Peyer's patch (tissue), 4 donors: ENCODE data around the gene PPY. TPM values are rescaled to one million over a fixed set of nuclear protein-coding genes. Genes with fewer than 3 reads are reported as not detected.

Experiments used
- DNase-seq, 3 donors: peaks; one replicate each; pipeline ENCODE4 v3.0.0-alpha.2; 2017 to 2019
- H3K27ac ChIP-seq, 4 donors: fragments of 200-600 bp; sonication (generic); one replicate each; pipeline ENCODE4 v1.5.1; 2016 to 2019
- H3K27me3 ChIP-seq, 2 donors: fragments of 200-600 bp; sonication (generic); one replicate each; pipeline ENCODE4 v1.5.1; 2019
- H3K36me3 ChIP-seq, 3 donors: fragments of 200-600 bp; sonication (generic); one replicate each; pipeline ENCODE4 v1.5.1; 2016 to 2019
- H3K4me1 ChIP-seq, 4 donors: fragments of 200-600 bp; sonication (generic); one replicate each; pipeline ENCODE4 v1.5.1; 2016 to 2019
- H3K4me3 ChIP-seq, 4 donors: fragments of 200-600 bp; sonication (generic); 1 replicate in 3 of 4; 2 replicates in 1 of 4; pipeline ENCODE4 v1.5.1; 2016 to 2019; ENCODE audit warnings: mild to moderate bottlenecking in 1 of 4
- H3K9me3 ChIP-seq, 4 donors: fragments of 200-600 bp; sonication (generic); one replicate each; pipeline ENCODE4 v1.5.1; 2016 to 2019; ENCODE audit warnings: mild to moderate bottlenecking in 1 of 4
- POLR2A ChIP-seq, 2 donors: fragments of 450-650 bp; IDR thresholded peaks; one replicate each; pipeline ENCODE4 v1.5.1; 2017; ENCODE audit warnings: antibody characterized with exemption in 2 of 2, mild to moderate bottlenecking in 2 of 2, moderate library complexity in 2 of 2
- total RNA-seq, 4 donors: library from RNA; depleted of rRNA; stranded (reverse); fragments of >200 nt; gene quantifications; one replicate each; pipeline ENCODE4 v1.1.0, GENCODE V29; 2016
- TF ChIP-seq, protein P1 (sequence below), 6 experiments: fragments of 450-650 bp in 4 of 6; fragments of 200-600 bp in 2 of 6; sonication (generic) in 1 of 6; IDR thresholded peaks; one replicate each; pipeline ENCODE4 v1.5.1; 2017 to 2019; ENCODE audit warnings: antibody characterized with exemption in 6 of 6, mild to moderate bottlenecking in 3 of 6, moderate library complexity in 1 of 6

PPY gene
- total RNA-seq, 4 donors from 2014 or later, result not detected

DNA sequence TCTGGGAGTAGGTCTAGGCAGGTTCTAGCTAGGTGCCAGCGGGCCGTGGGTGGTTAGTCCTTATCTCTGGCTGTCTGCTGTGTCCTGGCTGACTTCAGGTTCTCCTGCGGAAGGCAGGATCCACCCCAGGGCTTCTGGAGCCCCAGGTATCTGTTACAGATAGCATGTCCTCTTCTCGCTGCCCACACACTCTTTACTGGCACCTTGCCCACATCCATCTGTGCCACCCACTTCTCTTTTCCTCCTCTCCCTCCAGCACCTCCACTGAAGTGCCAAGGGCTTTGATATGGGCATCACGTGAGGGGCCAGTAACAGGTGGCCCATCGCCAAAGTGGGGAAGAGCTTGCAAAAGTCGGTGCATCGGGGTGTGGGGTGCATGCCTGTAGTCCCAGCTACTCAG, 30.4 kb downstream of the PPY start:
- Histone ChIP-seq H3K4me3 (no peak overlapping the region), H3K27ac (no peak overlapping the region), H3K4me1 (peaks cover 0 to 11% (median 8%) of the 10 kb centered on the region in 4 donors), H3K27me3 (peaks cover 0 to 10% of the 10 kb centered on the region in 2 donors), H3K9me3 (no peaks in the 10 kb centered on the region), H3K36me3 (no peaks in the 10 kb centered on the region)
- no peak for DNase-seq
- TF ChIP-seq, protein P1, sequence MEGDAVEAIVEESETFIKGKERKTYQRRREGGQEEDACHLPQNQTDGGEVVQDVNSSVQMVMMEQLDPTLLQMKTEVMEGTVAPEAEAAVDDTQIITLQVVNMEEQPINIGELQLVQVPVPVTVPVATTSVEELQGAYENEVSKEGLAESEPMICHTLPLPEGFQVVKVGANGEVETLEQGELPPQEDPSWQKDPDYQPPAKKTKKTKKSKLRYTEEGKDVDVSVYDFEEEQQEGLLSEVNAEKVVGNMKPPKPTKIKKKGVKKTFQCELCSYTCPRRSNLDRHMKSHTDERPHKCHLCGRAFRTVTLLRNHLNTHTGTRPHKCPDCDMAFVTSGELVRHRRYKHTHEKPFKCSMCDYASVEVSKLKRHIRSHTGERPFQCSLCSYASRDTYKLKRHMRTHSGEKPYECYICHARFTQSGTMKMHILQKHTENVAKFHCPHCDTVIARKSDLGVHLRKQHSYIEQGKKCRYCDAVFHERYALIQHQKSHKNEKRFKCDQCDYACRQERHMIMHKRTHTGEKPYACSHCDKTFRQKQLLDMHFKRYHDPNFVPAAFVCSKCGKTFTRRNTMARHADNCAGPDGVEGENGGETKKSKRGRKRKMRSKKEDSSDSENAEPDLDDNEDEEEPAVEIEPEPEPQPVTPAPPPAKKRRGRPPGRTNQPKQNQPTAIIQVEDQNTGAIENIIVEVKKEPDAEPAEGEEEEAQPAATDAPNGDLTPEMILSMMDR (IDR thresholded peaks at IDR 0.05), result no peak
- TF ChIP-seq POLR2A (IDR thresholded peaks at IDR 0.05), result no peak

DNA sequence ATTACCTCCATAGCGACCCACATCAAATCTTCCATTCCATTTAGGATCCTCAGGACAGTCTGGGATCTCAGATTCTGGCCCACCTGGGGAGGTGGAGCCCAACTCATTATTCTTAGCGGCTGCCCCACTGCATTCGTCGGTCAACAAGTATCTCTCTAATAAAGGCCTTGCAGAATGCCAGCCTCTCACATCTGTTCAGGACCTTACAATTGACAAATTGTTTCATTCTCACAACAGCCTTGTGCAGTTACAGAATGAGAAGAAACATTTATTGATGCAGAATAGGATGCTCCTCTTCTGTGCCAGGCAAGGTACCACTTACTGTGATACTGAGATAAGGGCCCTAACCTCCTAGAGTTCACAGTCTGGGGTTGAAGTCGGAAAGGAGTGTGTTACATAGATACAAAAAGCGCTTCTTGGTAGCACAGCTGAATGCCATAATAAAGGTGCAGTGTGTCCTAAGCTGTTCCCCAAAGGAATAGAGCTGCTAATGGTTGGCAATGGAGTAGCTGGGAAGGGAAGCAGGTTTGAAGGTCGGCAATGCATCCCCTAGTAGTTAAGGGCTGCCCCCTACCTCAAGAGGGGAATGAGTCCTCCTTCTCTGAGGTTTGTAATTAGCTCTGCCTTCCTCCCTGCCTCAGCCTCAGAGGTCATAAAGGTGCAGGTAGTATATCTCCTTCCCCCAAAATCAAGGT, 32.6 kb downstream of the PPY start:
- Histone ChIP-seq H3K9me3 (no peaks in the 10 kb centered on the region), H3K4me1 (peaks cover 5 to 23% (median 18%) of the 10 kb centered on the region in 4 donors), H3K36me3 (no peaks in the 10 kb centered on the region), H3K4me3 (no peak overlapping the region), H3K27me3 (peaks cover 0 to 22% of the 10 kb centered on the region in 2 donors), H3K27ac (no peak overlapping the region)
- DNase-seq, result no peak
- TF ChIP-seq, protein P1 (IDR thresholded peaks at IDR 0.05), result no peak
- TF ChIP-seq POLR2A (IDR thresholded peaks at IDR 0.05), result no peak

DNA sequence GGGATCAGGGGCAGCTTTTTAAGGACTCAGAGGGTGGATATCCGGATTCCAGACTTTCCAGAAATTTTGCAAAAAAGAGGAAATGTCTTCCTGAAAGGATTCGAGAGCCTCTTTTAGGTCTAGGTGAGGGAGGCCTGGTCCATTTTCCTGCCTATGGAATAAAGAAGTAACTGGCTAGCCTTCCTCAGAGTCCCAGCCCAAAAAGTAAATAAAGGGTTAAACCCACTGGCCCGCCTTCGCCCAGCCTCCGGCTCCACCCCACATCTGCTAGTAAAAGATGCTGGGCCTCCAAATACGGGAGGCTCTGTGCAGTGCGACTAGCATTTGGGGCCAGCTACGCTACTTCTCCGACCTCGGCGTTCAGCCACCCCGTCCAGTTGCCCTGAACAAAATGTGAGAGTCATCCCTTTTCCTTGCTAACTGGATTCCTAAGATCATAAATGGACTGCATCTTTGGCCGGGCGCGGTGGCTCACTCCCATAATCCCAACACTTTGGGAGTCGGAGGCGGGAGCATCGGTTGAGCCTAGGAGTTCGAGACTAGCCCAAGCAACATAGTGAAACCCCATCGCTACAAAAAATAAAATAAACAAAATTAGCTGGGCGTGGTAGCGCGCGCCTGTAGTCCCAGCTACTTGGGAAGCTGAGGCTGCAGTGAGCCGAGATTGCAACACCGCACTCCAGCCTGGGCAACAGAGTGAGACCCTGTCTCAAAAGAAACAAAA, 34.1 kb downstream of the PPY start:
- no peaks in the 10 kb centered on the region for H3K36me3 ChIP-seq
- TF ChIP-seq, protein P1 (IDR thresholded peaks at IDR 0.05), result no peak
- TF ChIP-seq POLR2A (IDR thresholded peaks at IDR 0.05), result no peak
- peaks cover 5 to 23% (median 18%) of the 10 kb centered on the region in 4 donors for H3K4me1 ChIP-seq
- peak overlapping the region; percentile 62 to 85 (median 67) for H3K27ac ChIP-seq
- H3K4me3 ChIP-seq, result peak overlapping the region; percentile 36 to 67 (median 54)
- peaks cover 0 to 22% of the 10 kb centered on the region in 2 donors for H3K27me3 ChIP-seq
- peak in 2 of 3 donors; percentile 37 to 73 for DNase-seq
- no peaks in the 10 kb centered on the region for H3K9me3 ChIP-seq

DNA sequence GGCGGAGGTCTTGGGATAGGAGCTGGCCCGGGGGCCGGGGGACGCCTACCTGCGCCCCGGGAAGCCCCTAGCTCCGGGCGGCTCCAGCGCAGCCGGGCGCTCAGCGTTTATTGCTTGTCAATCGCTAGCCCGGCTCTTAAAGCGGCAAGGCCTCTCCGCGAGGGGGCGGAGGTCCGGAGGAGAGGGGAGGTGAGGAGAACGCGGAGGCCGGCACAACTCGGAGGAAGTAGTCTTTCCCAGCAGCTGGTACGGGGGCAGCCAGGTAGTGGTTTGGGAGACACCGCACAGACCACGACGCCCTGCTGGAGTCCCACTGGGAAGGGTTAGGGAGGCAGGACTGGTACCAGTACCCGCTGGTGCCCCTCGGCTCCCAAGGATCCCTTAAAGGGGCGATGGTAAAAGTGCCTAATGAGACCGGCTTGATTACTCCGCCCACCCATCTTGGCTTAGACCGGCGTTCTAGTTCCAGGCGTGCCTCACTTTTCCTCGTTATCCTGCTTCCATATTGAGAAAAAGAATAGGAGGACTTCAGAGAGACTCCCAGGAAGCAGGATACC, 34.8 kb downstream of the PPY start, which contains the start of gene MPP2:
Gene MPP2, minus strand, starts transcription at position 112 of the 557 bp plus-strand sequence. CDS start 3,076 bp downstream, outside the sequence.
- H3K27me3 ChIP-seq, result peaks cover 0 to 22% of the 10 kb centered on the region in 2 donors

DNA sequence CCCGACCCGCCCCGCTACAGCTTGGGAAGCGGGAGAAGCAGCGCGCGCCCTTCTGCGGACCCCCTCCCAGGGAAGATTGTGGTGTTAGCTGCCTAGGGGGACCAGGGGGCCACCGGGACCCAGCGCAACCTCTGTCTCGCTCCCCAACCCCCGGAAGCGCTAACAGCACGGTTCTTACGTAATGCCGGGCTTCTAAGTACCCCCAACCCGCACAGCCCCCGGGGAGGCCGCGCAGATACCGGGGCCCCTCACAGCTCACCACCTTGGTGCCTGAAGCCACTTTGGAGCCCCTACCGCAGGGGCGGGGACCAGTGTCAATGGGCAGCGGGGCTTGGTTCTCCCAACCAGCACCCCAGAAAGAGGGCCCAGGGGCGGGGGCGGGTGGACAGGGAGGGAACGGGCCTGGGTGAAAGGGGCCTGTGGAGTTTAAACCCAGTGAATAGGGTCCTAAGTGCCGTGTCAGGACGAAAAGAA, 35.3 kb downstream of the PPY start:
- Histone ChIP-seq H3K9me3 (no peaks in the 10 kb centered on the region), H3K4me1 (peaks cover 5 to 23% (median 18%) of the 10 kb centered on the region in 4 donors), H3K27me3 (peaks cover 0 to 22% of the 10 kb centered on the region in 2 donors), H3K27ac (peak overlapping the region; percentile 62 to 85 (median 67)), H3K36me3 (no peaks in the 10 kb centered on the region), H3K4me3 (peak overlapping the region; percentile 36 to 67 (median 54))
- DNase-seq, result no peak
- TF ChIP-seq, protein P1 (IDR thresholded peaks at IDR 0.05), result no peak

More for the DNA sequence above, 34.8 kb downstream of the PPY start, which contains the start of gene MPP2:
- no peaks in the 10 kb centered on the region for H3K9me3 ChIP-seq
- peak within 1 kb of the TSS; percentile 62 to 85 (median 67) for H3K27ac ChIP-seq
- TF ChIP-seq POLR2A (IDR thresholded peaks at IDR 0.05), result no peak
- TF ChIP-seq, protein P1 (IDR thresholded peaks at IDR 0.05), result peak in 3 of 6 experiments; percentile 12 to 15 (median 15)
- peaks cover 5 to 23% (median 18%) of the 10 kb centered on the region in 4 donors for H3K4me1 ChIP-seq
- H3K36me3 ChIP-seq, result no peaks in the 10 kb centered on the region
- H3K4me3 ChIP-seq, result peak within 1 kb of the TSS; percentile 36 to 67 (median 54)
- DNase-seq, result peak; percentile 69 to 83 (median 70)
